Mesenchymal stem cell (in vitro differentiated cells and primary cell): Measurements from ENCODE around the gene MCRIP2.
A peak's percentile ranks its signal among the peaks of the same experiment; 100 is the strongest.

ENCODE experiments used
- DNase-seq: peaks from one replicate; pipeline ENCODE4 v3.0.0-alpha.2; 2013
- H2AFZ ChIP-seq: one replicate; pipeline ENCODE4 v1.6.1; 2013; ENCODE audit warnings: low read depth, mild to moderate bottlenecking, control low read depth, inconsistent platforms, low read length, moderate library complexity
- H2AK5ac ChIP-seq: 2 replicates; pipeline ENCODE4 v1.6.1; 2013; ENCODE audit warnings: low read length, moderate library complexity, mild to moderate bottlenecking, inconsistent platforms; ENCODE audit not compliant: severe bottlenecking
- H2BK120ac ChIP-seq: one replicate; pipeline ENCODE4 v1.6.1; 2013; ENCODE audit warnings: low read depth, mild to moderate bottlenecking, inconsistent platforms, low read length, moderate library complexity
- H2BK12ac ChIP-seq, 2 experiments: one replicate each; pipeline ENCODE4 v1.6.1; 2013; ENCODE audit warnings: inconsistent platforms in 2 of 2, low read length in 2 of 2, mild to moderate bottlenecking in 2 of 2, moderate library complexity in 2 of 2, control low read depth in 1 of 2
- H2BK15ac ChIP-seq: one replicate; pipeline ENCODE4 v1.6.1; 2013; ENCODE audit warnings: mild to moderate bottlenecking, low read depth, inconsistent platforms; ENCODE audit not compliant: poor library complexity, severe bottlenecking
- H2BK5ac ChIP-seq: 2 replicates; pipeline ENCODE4 v1.6.1; 2013; ENCODE audit warnings: low read depth, mild to moderate bottlenecking, low read length, control low read depth, inconsistent platforms; ENCODE audit not compliant: poor library complexity, severe bottlenecking
- H3K14ac ChIP-seq, 2 experiments: one replicate each; pipeline ENCODE4 v1.6.1; 2013; ENCODE audit warnings: inconsistent platforms in 2 of 2, low read length in 2 of 2, control low read depth in 1 of 2, mild to moderate bottlenecking in 1 of 2, moderate library complexity in 1 of 2
- H3K18ac ChIP-seq, 2 experiments: one replicate each; pipeline ENCODE4 v1.6.1; 2013; ENCODE audit warnings: inconsistent platforms in 2 of 2, low read length in 2 of 2, control low read depth in 1 of 2, low read depth in 1 of 2, mild to moderate bottlenecking in 1 of 2
- H3K23ac ChIP-seq, 2 experiments: one replicate each; pipeline ENCODE4 v1.6.1; 2013; ENCODE audit warnings: inconsistent platforms in 2 of 2, low read length in 2 of 2, mild to moderate bottlenecking in 2 of 2, moderate library complexity in 2 of 2, control low read depth in 1 of 2
- H3K27ac ChIP-seq: 2 replicates; pipeline ENCODE4 v1.5.1; 2013; ENCODE audit warnings: mild to moderate bottlenecking, moderate library complexity, low read length, control low read depth, inconsistent platforms; ENCODE audit not compliant: poor library complexity, severe bottlenecking
- H3K27me3 ChIP-seq, 2 experiments: 2 replicates each; pipeline versions ENCODE4 v1.6.1 to v1.7.0; 2013; ENCODE audit warnings: low read length in 2 of 2, mild to moderate bottlenecking in 2 of 2, moderate library complexity in 2 of 2, control low read depth in 1 of 2, inconsistent platforms in 1 of 2; ENCODE audit not compliant: control insufficient read depth in 1 of 2, insufficient read depth in 1 of 2
- H3K36me3 ChIP-seq, 2 experiments: 2 replicates each; pipeline versions ENCODE4 v1.6.1 to v1.7.0; 2013; ENCODE audit warnings: low read length in 2 of 2, control low read depth in 1 of 2, inconsistent platforms in 1 of 2, low read depth in 1 of 2, mild to moderate bottlenecking in 1 of 2; ENCODE audit not compliant: insufficient read depth in 2 of 2, control insufficient read depth in 1 of 2
- H3K4ac ChIP-seq, 2 experiments: one replicate each; pipeline ENCODE4 v1.6.1; 2013; ENCODE audit warnings: inconsistent platforms in 2 of 2, low read length in 2 of 2, mild to moderate bottlenecking in 2 of 2, moderate library complexity in 2 of 2, control low read depth in 1 of 2, low read depth in 1 of 2
- H3K4me1 ChIP-seq: 2 replicates; pipeline ENCODE4 v1.6.1; 2013; ENCODE audit warnings: low read depth, low read length, control low read depth; ENCODE audit not compliant: control insufficient read depth, insufficient read depth
- H3K4me2 ChIP-seq: 2 replicates; pipeline ENCODE4 v1.6.1; 2013; ENCODE audit warnings: low read length, mild to moderate bottlenecking, inconsistent platforms; ENCODE audit not compliant: poor library complexity, severe bottlenecking
- H3K4me3 ChIP-seq, 2 experiments: 2 replicates each; pipeline versions ENCODE4 v1.5.1 to v1.7.0; 2013; ENCODE audit warnings: low read length in 2 of 2, mild to moderate bottlenecking in 2 of 2, control low read depth in 1 of 2, low read depth in 1 of 2; ENCODE audit not compliant: insufficient read depth in 1 of 2
- H3K79me1 ChIP-seq: replicated peaks from 2 replicates; pipeline ENCODE4 v1.6.1; 2013; ENCODE audit warnings: mild to moderate bottlenecking, control low read depth, low read length, inconsistent platforms; ENCODE audit not compliant: poor library complexity, severe bottlenecking
- H3K9ac ChIP-seq: 2 replicates; pipeline ENCODE4 v1.7.0; 2013; ENCODE audit warnings: mild to moderate bottlenecking, low read length, moderate library complexity
- H3K9me3 ChIP-seq: 2 replicates; pipeline ENCODE4 v1.7.0; 2013; ENCODE audit warnings: mild to moderate bottlenecking, low read length; ENCODE audit not compliant: control insufficient read depth
- H4K8ac ChIP-seq: one replicate; pipeline ENCODE4 v1.6.1; 2013; ENCODE audit warnings: inconsistent platforms, mild to moderate bottlenecking, low read length, moderate library complexity
- H4K91ac ChIP-seq: one replicate; pipeline ENCODE4 v1.6.1; 2013; ENCODE audit warnings: mild to moderate bottlenecking, low read length, inconsistent platforms
- WGBS: methylation state at CpG from one replicate; pipeline ENCODE4 v1.1.7; 2013; ENCODE audit warnings: mixed read lengths; 5-methylcytosine and 5-hydroxymethylcytosine counted together

Gene MCRIP2

DNA sequence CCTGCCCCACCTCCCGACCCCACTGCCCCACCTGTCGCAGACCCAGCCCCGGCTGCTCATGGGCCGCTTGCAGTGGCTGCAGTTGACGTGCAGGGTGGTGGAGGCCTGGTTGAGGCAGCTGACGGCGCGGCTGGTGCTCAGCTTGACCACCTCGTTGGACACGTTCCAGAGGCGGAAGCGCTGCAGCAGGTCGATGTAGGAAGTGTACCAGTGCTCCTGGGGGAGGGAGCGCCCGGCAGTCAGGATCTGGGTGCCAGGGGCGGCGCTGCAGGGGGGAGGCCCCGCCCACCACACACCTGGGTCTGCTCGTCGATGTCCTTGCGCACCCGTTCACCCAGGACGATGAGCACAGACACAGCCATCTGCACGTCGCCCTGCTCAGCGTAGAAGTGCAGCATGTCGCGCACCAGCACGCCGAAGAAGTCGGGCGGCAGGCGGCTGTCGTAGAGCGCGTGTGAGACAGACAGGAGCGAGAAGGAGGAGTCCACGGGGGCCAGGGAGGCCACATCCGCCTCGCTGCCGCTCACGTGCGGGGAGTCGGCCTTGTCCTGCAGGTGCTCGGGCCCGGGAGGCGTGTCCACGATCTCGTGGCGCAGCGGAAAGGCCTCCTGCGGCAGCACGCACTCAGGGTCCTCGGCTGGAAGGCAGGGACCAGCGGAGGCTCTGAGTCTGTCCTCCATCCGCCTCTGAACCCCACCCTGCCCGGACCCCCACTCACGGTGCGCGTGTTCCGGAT is 43.5 kb downstream of the MCRIP2 start:
- Histone ChIP-seq H2BK12ac (no peak overlapping the region), H4K91ac (peak overlapping the region; percentile 64), H3K9me3 (no peaks in the 10 kb centered on the region), H3K18ac (no peak overlapping the region), H3K23ac (no peak overlapping the region), H2BK5ac (no peak overlapping the region), H3K4ac (no peak overlapping the region), H3K79me1 (peaks cover 45% of the 10 kb centered on the region), H3K4me3 (peak overlapping the region in 1 of 2 experiments; percentile 53), H3K4me1 (peaks cover 65% of the 10 kb centered on the region), H2AFZ (no peak overlapping the region), H3K4me2 (no peak overlapping the region), H2AK5ac (no peak overlapping the region), H3K27ac (no peak overlapping the region), H4K8ac (peak overlapping the region; percentile 45), H2BK120ac (no peak overlapping the region), H2BK15ac (no peak overlapping the region), H3K14ac (no peak overlapping the region), H3K36me3 (peaks cover 47 to 74% of the 10 kb centered on the region in 2 experiments), H3K9ac (no peak overlapping the region), H3K27me3 (no peaks in the 10 kb centered on the region)
- no peak for DNase-seq
- WGBS, result 96% methylated on average over 61 of the region's 61 CpGs

DNA sequence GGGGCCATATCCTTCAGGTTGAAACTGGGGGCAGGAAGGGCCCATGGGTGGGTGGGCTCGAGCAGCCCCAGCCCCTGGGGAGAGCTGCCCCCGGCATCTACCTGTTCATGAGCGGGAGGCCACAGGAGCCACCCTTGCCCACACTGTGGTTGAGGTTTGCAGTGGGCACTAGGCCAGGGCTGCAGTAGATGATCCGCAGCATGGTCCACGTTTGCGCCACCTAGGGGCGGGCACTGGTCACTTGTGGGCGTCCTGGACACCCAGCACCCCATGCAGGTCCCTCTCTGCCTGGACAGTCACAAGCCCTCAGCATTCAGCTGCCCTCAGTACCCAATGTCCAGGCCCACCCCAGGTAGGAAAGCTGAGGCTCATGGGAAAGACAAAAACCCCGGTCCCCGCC is 44.3 kb downstream of the MCRIP2 start:
- WGBS, result 79% methylated on average over 10 of the region's 10 CpGs
- no peak overlapping the region for H2BK12ac ChIP-seq

DNA sequence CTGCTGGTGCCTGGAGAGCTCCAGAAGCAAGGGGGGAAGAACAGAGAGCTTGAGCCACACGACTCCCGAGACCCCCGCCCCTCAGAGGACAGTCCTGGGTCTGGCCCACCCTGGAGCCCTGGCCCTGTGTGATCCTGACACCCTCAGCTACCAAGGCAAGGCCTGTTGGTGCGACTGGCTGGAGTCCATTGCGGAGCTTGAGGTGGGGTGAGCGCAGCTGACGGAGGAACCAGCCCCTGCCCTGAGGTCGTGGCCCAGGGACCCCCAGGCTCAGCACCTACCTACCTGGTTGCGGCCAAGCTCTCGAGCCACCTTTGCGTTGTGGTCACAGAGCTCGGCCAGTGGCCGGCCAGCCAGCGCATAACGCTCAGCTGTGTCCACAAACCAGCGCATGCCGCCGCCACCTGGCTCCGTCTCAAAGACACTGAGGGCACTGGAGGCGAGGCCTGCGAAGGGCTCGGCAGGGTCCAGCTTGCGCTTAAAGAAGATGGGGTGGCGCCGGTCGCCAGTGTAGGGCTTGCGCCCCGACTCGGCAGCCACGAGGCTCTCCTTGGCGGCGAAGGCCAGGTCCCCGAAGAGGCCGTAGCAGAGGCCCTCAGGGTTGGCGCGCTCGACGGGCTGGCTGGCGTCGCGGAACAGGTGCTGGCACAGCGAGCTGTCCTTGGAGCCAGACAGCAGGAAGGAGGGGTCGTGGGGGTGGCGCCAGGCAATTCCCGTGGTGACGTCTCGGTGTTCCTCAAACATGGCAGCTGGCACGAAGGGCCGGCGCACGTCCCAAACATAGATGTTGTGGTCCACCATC is 45.0 kb downstream of the MCRIP2 start:
- 96% methylated on average over 51 of the region's 51 CpGs for WGBS

More for the DNA sequence above, 44.3 kb downstream of the MCRIP2 start:
- H3K23ac ChIP-seq, result no peak overlapping the region
- H3K36me3 ChIP-seq, result peaks cover 47 to 74% of the 10 kb centered on the region in 2 experiments
- DNase-seq, result peak; percentile 43
- H3K27ac ChIP-seq, result no peak overlapping the region
- H3K9ac ChIP-seq, result no peak overlapping the region
- peak overlapping the region; percentile 52 for H2BK15ac ChIP-seq
- H2BK120ac ChIP-seq, result no peak overlapping the region
- no peak overlapping the region for H3K14ac ChIP-seq
- no peak overlapping the region for H2AFZ ChIP-seq
- no peak overlapping the region for H2AK5ac ChIP-seq
- H3K4ac ChIP-seq, result no peak overlapping the region
- H2BK5ac ChIP-seq, result no peak overlapping the region
- no peak overlapping the region for H4K91ac ChIP-seq
- H4K8ac ChIP-seq, result no peak overlapping the region
- peaks cover 67% of the 10 kb centered on the region for H3K4me1 ChIP-seq
- no peaks in the 10 kb centered on the region for H3K27me3 ChIP-seq
- no peak overlapping the region for H3K4me2 ChIP-seq
- peaks cover 45% of the 10 kb centered on the region for H3K79me1 ChIP-seq
- H3K9me3 ChIP-seq, result no peaks in the 10 kb centered on the region
- H3K4me3 ChIP-seq, result no peak overlapping the region
- H3K18ac ChIP-seq, result no peak overlapping the region

DNA sequence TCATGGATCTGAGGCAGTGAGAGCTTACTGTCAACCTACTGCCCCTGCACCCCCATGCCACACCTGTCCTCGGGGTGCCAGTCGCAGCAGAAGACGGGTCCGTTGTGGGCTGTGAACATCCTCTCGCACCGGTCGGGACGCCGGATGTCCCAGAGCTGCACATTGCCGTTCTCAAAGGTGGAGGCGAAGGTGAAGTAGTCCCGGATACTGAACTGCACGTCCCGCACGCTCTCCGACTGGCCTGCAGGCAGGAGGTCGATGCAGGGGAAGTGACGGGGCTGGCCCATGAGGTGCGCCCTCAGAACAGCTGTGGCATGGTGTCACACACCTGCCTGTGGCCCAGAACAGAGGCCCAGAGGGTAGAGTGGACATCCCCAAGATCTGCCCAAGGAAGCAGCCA is 45.9 kb downstream of the MCRIP2 start:
- no peak overlapping the region for H2BK120ac ChIP-seq
- H2BK5ac ChIP-seq, result no peak overlapping the region
- no peak overlapping the region for H3K4me2 ChIP-seq
- peaks cover 8 to 9% of the 10 kb centered on the region in 2 experiments for H3K27me3 ChIP-seq
- no peak overlapping the region for H2BK15ac ChIP-seq
- WGBS, result 95% methylated on average over 19 of the region's 19 CpGs
- H4K8ac ChIP-seq, result no peak overlapping the region
- peaks cover 51% of the 10 kb centered on the region for H3K4me1 ChIP-seq
- H3K4me3 ChIP-seq, result no peak overlapping the region
- H2AK5ac ChIP-seq, result no peak overlapping the region
- no peak overlapping the region for H3K27ac ChIP-seq
- H3K18ac ChIP-seq, result no peak overlapping the region
- no peak overlapping the region for H3K14ac ChIP-seq
- no peak for DNase-seq
- H3K79me1 ChIP-seq, result peaks cover 45% of the 10 kb centered on the region
- H3K4ac ChIP-seq, result no peak overlapping the region
- H4K91ac ChIP-seq, result no peak overlapping the region
- no peak overlapping the region for H3K9ac ChIP-seq
- no peak overlapping the region for H2BK12ac ChIP-seq
- no peak overlapping the region for H2AFZ ChIP-seq
- H3K9me3 ChIP-seq, result no peaks in the 10 kb centered on the region
- H3K23ac ChIP-seq, result no peak overlapping the region
- H3K36me3 ChIP-seq, result peaks cover 34 to 59% of the 10 kb centered on the region in 2 experiments

More for the DNA sequence above, 45.0 kb downstream of the MCRIP2 start:
- H3K9me3 ChIP-seq, result no peaks in the 10 kb centered on the region
- H2BK5ac ChIP-seq, result no peak overlapping the region
- H3K27ac ChIP-seq, result no peak overlapping the region
- peaks cover 0 to 1% of the 10 kb centered on the region in 2 experiments for H3K27me3 ChIP-seq
- no peak overlapping the region for H3K18ac ChIP-seq
- no peak overlapping the region for H2AFZ ChIP-seq
- no peak overlapping the region for H4K8ac ChIP-seq
- H4K91ac ChIP-seq, result peak overlapping the region; percentile 21
- peaks cover 42 to 67% of the 10 kb centered on the region in 2 experiments for H3K36me3 ChIP-seq
- no peak overlapping the region for H2BK12ac ChIP-seq
- no peak overlapping the region for H3K23ac ChIP-seq
- no peak overlapping the region for H3K4ac ChIP-seq
- no peak overlapping the region for H2BK15ac ChIP-seq
- no peak for DNase-seq
- H3K14ac ChIP-seq, result no peak overlapping the region
- peaks cover 45% of the 10 kb centered on the region for H3K79me1 ChIP-seq
- H3K4me2 ChIP-seq, result no peak overlapping the region
- H3K4me1 ChIP-seq, result peaks cover 60% of the 10 kb centered on the region
- no peak overlapping the region for H3K9ac ChIP-seq
- no peak overlapping the region for H3K4me3 ChIP-seq
- no peak overlapping the region for H2BK120ac ChIP-seq
- no peak overlapping the region for H2AK5ac ChIP-seq
